ENCODE data around the gene DDX49.
"Not testable (repeated sequence)": the region's sequence is repeated elsewhere in the genome, so short reads cannot be mapped to it uniquely, and the experiment has no call there.

DDX49 gene

DNA sequence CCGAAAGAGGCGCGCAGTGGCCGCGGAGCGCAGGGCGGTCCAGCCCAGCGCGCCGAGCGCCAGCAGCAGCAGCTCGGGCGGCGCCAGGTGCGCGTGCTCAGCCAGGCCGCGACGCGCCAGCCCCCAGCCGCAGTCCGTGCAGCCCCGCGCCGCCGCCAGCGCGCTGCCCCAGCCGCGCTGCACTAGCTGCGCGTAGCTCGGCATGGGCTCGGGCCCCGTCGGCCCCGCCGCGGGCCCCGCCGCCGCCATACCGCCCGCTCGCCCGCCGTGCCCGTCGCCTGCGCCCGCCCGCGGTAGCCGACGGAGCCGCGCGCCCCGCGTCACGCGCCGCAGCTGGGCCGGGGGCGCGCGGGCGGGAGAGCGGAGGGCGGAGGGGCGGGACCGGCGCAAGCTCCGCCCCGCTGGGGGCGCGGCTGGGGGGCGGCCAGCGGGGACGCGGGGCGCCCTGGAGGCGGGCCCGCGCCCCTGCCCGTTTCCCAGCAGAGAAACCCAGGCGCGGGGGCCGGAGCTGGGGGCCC, 23.6 kb upstream of the DDX49 start, which contains the start of gene CERS1:
Gene CERS1, minus strand, starts transcription at position 335 of the 518 bp plus-strand sequence. Its CDS starts 86 bp downstream, at position 249.
- DNase-seq: peak; percentile 6

DNA sequence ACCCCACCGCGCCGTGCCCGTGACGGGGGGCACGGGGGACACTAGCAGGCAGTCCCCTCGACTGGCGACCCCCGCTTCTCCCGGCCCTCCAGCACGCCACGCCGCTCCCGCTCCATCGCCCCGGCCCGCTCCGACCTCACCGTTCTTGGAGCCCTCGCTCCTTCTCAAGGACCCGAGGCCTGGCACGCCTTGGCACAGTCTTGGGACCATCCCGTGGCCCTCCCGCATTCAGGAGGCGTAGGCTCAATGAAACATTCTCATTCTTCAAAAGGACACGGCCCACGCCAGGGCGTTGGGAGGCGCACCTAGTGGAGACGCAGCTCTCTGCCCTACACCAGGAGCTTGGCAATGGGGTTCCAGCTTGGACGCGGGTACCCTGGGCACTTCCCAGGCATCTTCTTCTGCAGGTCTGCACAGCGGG, 23.1 kb upstream of the DDX49 start:
- peak; percentile 7 for DNase-seq

DNA sequence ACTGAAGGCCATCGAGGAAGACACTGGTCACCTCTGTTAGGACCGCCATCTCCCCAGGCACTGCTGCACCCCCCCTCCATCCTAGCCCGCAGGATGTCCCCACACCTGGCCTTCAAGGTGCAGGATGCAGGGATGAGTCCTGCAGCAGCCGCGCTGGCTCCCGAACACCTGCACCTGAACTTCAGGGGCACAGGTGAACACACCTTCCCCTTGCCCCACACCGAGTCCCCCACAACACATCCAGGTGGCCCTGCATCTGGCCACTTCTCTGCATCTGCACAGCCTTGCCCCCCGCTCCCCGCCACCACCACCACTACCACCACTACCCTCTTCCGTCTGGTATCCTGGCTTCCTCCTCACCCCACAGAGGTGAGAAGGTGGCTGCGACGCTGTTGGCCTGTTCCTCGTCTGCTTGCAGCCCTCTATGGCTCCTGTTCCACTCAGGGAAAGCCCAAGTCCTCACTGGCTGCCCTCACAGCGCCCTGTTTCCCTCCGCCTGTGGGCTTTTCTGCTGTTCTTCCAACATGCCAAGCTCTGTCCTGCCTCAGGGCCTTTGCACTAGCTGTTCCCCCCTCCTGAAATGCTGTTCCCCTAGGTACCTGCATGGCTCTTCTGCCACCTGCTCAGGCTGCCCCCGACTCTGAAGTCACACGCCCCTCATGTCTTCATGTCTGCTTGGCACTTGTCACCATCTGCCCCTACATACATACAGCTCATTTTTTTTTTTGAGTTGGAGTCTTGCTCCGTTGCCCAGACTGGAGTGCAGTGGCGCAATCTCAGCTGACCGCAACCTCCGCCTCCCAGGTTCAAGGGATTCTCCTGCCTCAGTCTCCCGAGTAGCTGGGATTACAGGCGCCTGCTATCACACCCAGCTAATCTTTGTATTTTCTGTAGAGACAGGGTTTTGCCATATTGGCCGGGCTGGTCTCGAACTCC, 22.2 kb upstream of the DDX49 start:
- DNase-seq: no peak

DNA sequence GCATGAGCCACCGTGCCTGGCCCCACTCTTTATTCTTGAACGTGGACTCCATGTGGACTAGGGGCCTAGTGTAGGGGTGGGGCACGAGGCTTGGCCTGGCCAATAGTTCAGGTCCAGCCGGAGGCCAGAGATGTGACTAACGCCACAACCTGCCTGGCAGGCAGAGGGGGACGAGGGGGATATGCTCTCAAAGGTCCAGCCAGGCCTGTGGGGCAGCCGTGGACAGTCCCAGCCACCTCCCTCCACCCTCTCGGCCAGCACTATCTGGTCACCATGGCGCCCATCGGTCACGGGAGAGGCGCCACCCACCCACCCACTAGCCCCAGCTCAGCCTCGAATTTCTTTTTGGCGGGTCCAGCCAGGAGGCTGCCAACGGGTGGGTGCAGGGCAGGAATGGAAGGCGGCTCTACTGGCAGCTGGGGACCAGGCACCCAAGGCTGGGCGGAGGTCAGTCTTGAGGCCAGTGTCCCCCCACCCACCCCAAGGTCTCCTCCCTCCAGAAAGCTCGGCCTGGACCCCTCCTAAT, 21.4 kb upstream of the DDX49 start:
- no peak for DNase-seq

DNA sequence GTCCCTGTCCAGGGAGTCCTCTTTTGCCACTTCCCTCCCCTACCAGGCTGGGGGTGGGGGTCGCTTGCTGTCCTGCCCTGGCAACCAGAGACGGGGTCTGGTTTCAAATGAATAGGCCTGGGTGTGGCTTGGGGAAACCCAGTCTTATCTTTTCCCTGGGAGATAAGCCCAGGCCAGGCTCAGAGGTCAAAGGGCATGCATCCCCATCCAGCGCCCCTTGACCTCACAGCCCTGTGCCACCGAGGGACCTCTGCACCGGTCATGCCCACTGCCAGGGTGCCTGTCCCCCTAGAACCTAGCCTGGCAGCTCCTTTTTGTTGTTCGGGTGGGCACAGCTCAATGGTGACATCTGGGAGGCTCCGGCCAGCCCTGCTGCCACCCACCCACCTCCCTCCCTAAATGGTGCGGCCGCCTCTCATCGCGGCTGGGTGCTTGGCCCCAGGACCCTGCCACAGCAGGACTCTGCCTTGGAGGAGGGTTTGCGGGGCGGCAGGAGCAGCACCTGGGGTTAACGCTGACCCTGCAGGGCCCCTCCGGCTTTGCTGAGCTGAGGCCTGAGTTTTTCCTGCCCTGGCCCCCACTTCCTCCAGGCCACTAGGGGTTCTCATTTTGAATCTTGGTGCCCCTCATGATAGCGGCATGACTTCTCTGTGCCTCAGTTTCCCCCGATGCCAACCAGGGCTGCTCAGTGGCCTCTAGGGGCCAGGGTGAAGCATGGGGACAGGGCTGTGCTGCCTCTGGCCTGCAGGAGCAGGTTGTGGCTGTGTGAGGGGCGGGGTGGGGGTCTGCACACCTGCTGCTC, 20.7 kb upstream of the DDX49 start:
- no peak for DNase-seq

DNA sequence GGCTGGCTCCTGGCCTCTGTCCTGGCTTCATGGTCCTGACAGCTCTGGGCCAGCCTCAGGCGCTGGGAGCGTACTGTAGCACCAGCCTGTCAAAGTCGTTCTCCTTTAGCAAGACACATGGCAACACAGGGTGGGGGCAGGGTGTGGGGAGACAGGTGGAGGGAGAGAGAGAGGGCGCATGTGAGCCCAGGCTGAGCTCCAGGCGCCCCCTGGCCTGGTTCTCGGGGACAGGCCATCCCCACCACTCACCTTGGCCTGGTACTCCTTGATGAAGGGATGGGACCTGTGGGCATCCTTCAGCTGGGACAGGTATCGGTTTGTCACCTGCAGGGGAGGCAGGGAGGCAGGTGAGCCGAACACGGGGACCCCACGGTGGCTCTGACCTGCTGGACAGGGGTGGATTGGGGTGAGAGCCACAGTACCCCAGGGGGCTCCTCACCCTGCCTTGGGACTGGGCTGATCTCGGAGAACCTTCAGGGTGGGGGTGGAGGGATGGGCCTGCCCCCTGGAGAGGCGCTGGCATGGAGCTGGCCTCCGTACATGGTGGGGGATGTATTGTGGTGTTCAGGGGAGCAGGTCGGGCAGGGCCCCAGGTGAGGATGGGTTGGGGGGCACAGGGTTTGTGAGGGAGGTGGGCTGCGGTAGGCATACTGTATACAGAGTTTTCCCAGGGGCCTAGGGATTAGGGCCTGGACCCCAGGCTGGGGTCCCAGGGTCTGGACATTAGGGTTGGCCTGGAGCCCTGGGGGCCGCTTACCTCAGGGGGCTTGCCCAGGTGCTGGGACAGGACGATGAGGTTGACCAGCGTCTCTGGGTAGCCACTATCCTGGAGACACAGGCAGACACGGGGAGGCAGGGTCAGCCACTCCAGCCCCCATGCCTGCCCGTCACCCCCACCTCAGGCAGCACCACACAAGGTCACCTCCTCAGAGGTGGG, 19.6 kb upstream of the DDX49 start:
- DNase-seq: no peak

DNA sequence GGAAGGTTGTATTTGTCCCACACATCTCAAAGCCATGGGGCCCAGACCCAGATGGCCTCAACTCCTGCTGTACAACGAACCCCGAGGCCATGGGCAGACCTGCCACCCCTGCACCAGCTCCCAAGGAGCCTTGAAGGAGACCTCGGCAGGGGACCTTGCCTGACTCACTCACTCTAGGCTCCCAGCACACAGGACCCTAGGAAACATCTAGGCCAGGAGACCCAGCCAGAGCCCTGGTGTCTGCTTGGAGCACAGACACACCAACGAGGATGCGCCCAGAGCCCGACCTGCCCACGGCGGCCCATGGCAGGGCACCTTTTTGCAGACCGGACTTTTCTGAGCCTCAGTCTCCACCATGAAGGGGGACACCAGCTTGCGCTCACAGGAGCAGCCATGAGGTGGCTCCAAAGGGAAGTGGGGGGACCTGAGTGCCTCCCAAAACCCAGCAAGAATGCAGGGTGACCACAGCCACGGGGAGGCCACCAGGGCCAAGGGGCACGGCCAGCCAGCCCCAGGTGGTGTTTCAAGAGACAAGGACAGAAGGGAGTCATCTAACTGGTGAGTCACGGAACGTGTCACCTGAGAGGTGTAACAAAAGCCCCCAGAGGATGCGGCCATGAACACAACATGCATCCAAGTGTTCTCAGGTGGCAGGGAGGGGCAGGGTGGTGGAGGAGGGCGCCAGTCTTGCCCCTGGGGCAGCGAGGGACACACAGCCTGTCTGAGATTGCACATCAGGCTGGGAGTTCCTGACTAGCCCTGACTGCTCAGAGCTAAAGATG, 18.6 kb upstream of the DDX49 start:
- no peak for DNase-seq

DNA sequence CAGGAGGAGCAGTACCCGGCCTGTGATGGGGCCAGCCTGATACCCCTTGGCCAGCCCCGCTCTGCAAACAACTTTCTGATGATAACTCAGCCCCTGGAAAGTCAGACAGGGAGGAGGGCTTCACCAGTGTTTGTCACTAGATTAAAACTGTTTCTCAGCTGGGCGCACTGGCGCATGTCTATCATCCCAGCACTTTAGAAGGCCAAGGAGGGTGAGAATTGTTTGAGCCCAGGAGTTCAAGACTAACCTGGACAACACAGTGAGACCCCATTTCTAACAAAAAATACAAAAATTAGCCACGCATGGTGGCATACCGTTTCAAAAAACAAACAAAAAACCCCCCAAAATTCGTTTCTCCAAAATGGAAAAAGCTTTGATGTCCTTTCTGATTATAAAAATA, 18.0 kb upstream of the DDX49 start:
- DNase-seq: no peak

DNA sequence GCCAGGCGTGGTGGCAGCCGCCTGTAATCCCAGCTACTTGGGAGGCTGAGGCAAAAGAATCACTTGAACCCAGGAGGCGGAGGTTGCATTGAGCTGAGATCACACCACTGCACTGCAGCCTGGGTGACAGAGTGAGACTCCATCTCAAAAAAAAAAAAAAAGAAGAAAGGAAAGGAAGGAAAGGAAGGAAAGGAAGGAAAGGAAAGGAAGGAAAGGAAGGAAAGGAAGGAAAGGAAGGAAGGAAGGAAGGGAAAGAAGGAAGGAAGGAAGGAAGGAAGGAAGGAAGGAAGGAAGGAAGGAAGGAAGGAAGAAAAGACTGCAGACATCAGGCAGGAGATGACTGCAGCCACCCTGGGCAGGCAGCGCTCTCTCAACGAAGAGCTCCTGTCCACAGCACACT, 17.0 kb upstream of the DDX49 start:
- DNase-seq: not testable (repeated sequence)

DNA sequence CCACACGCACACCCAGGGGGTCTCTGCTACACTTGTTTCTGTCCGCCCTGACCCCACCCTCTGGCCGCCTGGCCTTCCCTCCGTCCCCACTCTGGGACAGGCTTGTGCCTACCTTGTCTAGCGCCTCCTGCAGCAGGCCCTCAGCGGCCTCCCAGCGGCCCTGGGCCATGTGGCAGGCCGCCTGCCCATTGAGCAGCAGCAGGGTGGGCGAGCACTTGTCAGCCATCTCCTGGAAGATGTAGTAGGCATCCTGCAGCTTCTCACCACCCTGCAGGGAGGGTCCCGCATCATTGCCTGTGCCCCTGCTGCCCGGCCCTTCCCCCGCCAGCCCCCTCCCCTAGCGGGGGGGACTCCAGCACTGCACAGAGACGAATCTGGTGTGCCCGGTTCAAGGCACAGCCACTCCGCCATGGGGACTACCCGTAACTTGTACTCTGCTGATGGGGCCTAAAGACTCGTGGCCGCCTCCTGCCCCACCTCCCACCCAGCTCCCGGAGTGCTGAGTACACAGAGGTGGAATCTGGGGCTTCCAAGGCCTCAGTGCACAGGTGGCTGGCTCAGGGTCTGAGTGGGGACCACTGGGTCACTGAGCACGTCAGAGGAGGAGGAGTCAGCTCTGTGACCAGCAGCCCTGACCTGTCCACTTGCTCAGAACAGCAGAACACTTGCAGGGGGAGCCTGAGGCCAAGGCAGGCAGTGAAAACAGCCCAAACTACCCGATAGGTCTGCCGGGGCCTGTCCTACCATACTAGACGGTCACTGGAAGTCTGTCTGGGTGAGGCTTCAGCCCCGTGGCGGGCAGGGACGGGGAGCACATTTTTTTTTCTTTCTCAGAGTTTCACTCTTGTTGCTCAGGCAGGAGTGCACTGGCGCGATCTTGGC, 16.1 kb upstream of the DDX49 start:
- DNase-seq: no peak

DNA sequence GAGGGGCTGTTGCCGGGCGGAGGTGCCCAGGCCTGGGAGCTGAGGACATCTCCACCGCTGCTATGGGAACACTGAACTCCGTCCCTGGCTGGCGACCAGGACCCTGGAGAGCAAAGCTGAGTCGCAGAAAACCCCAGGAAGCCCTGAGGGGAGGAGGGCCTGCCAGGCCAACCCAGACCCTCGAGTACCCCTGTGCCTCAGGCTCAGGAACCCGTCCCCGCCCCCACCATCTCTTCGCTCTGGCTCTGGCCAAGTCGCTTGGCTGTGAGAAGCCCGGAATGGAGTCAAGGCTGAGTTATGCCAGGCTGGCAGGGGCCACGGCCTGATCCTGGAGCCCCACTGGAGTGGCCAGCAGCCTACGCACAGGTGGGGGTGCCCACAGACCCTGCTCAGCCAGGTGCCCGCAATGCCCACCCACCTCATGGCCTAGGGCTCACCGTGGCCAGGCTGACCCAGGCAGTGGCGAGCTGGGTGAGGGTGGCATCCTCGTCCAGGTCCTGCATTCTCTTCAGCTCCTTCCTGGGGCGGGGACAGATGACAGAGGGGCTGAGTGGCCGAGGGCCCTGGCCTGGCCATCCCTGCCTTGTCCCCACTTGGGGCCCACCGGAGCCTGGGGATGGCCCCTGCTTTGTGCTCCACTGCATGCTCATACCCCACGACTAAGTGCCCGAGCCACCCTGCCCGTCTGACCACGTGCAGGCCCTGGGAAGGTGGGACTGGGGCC, 15.0 kb upstream of the DDX49 start:
- no peak for DNase-seq

DNA sequence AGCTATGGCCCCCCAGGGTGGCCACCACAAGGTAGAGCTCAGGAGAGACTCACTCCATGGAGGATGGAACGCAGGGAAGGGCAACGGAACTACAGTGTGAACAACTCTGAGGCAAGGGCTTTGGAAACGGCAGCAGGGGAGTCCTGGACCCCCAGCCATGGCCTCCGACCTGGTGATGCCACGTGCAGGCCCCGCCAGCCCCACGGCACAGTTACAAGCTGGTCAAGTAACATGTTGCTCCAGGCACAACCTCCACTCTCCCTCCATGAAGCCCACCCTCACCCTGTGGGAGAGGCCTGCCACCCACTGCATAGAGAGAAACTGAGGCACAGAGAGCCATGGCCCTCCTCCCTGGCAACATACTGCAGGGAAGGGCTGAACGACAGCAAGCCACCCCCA, 14.5 kb upstream of the DDX49 start:
- no peak for DNase-seq

DNA sequence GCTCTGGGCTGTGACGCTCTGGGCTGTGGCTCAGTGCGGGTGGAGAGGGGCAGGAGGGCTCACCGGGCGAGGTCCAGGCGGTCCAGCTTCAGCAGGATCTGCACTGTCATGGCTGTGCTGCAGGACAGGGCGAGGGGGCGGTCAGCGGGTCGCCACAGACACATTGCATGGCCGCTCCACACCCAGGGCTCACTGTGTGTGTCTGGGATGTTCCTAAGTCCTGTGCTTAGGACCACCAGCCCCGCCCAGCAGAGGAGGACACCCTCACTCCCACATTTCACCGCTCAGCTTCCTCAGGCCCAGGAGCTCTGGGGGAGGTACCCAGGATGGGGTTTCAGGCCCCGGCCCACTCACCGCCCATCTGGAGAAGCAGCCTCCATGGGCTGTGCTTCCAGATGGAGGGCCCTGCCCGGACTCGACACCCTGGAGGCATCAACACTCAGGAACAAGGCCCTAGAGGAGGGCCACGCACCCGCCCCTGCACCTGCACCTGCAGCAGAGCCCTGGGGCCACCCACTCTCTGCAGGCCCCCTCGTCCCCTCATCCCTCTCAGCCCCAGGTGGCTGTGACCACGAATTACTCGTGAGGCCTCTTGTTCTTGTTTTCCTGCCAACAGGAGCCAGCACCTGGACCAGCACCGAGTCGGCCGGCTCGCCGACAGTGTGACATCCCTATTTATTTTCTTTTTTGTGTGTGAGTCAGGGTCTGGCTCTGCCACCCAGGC, 13.8 kb upstream of the DDX49 start:
- DNase-seq: no peak

DNA sequence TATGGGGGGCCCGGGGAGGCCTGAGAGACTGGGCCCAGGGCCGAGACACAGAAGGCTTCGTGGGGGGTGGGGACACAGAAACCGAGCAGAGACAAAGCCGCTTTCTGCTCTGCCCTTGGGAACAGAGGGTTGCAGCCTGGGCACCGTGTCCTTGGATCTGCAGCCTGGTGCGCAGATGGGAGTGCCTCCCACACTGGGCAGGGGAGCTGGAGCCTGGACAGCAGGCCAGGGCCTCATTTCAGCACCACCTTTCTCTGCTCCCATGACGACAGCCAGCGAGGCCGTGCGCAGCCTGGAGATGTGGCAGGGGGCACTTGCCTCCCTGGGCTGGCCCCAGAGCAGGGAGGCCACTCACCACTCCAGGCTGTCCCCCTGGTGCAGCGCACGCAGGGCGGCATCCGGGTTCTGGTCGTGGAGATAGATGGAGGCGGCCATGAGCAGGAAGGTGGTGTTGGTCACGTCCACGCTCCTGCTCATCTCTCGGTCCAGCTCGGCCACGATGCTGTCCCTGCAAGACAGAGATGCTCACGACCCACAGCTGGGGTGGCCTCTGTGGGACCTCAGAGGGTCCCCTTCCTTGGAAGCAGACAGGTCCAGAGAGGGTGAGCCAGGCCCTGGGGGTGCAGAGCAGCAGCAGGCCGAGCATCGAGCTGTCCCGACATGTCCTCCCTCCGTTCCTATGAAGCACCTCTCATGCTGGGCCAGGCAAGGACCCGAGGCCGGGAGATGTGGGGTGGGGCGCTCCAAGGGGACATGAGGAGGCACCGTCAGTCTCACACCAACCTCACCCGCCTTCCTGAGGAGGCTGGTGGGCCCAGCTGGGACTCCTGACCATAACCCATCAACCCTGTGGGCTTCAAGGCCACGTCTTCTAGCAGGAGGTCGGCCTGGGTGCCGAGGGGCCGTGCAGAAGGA, 12.7 kb upstream of the DDX49 start:
- no peak for DNase-seq

DNA sequence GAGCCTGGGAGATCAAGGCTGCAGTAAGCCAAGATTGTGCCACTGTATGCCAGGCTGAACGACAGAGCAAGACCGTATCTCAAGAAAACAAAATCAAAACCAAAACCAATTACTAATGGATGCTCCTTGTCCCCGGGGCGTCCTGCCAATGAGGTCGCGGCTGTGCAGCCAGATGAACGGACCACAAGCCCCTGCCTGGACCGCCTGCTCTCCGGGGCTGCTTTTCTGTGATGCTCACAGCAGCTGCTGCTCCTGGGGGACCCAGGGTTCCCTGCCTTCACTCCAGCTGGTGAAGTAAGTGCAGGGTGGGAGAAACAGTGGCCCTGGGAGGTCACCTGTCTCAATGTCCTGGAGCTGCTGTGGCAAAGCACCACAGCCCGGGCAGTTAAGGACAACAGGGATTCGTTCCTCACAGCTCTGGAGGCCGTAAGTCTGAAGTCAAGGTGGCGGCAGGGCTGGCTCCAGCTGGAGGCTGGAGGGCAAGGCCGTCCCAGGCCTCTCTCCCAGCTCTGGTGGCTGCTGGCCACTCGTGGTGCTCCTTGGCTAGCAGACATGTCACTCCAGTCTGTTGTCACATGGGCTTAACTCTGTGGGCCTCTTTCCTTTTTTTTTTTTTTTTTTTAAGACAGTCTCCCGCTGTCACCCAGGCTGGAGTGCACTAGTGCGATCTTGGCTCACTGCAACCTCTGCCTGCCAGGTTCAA, 10.4 kb upstream of the DDX49 start:
- no peak for DNase-seq

DNA sequence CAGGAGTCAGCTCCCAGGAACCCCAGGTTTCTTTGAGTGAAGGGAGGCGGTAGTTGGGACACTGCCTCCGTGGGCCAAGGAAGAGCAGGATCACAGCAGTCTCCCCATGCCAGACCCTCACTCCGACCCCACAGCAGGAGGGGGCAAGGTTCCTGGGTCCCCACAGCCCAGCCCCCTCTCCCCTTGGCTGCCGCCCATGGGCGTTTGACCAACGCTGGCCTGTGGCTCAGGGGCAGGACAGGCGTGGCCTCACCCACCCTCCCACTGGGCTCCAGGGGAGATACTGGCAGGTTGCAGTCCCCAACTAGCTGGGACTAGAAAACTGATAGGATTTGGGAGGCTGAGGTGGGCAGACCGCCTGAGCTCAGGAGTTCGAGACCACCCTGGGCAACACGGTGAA, 9.5 kb upstream of the DDX49 start:
- no peak for DNase-seq

DNA sequence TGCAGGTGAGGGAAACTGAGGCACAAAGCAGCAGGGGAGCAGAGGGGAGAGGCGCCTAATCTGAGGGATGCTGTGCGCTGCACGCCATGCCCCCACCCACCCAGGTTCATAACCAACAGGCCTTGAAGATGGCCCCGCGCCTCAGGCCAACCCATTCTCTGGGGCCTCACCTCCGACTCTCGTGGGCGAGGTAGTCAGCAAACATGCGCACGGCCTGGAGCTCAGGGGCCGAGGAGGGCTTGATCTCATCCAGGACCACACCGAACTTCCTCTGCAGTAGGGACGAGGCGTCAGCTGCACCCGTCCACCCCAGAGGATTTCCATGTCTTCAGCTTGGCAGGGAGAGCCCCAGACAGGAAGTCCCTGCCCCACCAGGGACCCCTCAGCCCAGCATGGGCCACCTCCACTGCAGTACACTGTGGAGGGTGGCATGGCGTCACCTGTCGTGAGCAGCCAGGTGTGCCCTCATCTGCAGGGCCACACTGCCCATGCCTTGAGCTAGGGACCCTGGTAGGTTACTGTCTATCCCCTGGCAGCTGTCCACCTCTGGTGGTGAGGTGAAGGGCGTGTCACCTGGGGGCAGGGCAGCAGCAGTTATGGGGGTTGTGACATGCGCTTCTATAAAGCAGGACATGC, 8.6 kb upstream of the DDX49 start:
- no peak for DNase-seq
